ENCODE data around the gene SARS1.

SARS1 gene

GRCh38 chr1:109251277-109252166 lies 37.8 kb downstream of the SARS1 start:
- no peak for DNase-seq

GRCh38 chr1:109252167-109252892 lies 38.6 kb downstream of the SARS1 start:
- no peak for DNase-seq

GRCh38 chr1:109252893-109253802 lies 39.4 kb downstream of the SARS1 start:
- DNase-seq, result no peak

- no peak for DNase-seq
Observed at GRCh38 chr1:109253803-109254620, 40.3 kb downstream of the SARS1 start.

GRCh38 chr1:109254621-109255096 lies 40.9 kb downstream of the SARS1 start:
- DNase-seq, result no peak

GRCh38 chr1:109255097-109255651 lies 41.5 kb downstream of the SARS1 start:
- DNase-seq, result no peak

GRCh38 chr1:109255678-109256077 lies 42.0 kb downstream of the SARS1 start:
- no peak for DNase-seq

GRCh38 chr1:109256085-109256484 lies 42.4 kb downstream of the SARS1 start:
- DNase-seq, result no peak

GRCh38 chr1:109256971-109257681 lies 43.4 kb downstream of the SARS1 start:
- no peak for DNase-seq

GRCh38 chr1:109257682-109258421 lies 44.1 kb downstream of the SARS1 start:
- DNase-seq, result no peak

GRCh38 chr1:109258481-109259466 lies 45.1 kb downstream of the SARS1 start:
- DNase-seq, result no peak

- no peak for DNase-seq
Observed at GRCh38 chr1:109259674-109260557, 46.2 kb downstream of the SARS1 start.

GRCh38 chr1:109261006-109261405 lies 47.3 kb downstream of the SARS1 start:
- no peak for DNase-seq

GRCh38 chr1:109261578-109261977 lies 47.9 kb downstream of the SARS1 start:
- DNase-seq, result no peak

- no peak for DNase-seq
Observed at GRCh38 chr1:109262231-109263055, 48.7 kb downstream of the SARS1 start.

- DNase-seq, result no peak
Observed at GRCh38 chr1:109263234-109263596, 49.5 kb downstream of the SARS1 start.
